ENCODE data around the gene FOSL2. TPM values are rescaled to one million over a fixed set of nuclear protein-coding genes. Genes with fewer than 3 reads are reported as not detected.

FOSL2 gene
- total RNA-seq, 1 donor from 2014 or later = 74.9 TPM

DNA sequence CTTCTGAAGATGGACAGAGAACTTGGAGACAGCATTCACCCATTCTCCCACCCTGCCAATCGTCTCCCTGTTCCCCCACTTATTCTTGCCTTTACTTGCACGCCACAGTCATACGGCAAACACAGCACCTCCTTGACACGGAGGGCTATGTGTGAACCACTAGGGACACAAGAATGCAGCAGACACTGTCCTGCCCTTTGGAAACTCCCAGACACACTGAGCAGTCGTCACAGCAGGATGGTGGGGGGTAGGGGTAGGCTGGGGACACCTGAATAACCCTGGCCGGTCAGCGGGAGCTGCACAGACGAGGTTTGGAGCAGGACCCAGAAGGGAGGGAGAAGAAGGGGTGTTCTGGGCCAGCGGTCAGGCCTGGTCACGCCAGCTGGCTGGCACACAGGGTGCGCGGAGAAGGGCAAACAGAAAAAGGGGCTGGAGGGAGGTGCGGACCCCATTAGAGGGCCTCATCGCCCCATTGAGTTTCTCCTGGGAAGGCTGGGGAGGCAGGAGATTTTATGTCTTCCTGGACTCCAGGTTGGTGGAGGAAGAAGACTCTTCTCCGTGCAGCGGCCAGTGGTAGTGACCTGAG is 40.0 kb upstream of the FOSL2 start:
- TF ChIP-seq, protein P1, sequence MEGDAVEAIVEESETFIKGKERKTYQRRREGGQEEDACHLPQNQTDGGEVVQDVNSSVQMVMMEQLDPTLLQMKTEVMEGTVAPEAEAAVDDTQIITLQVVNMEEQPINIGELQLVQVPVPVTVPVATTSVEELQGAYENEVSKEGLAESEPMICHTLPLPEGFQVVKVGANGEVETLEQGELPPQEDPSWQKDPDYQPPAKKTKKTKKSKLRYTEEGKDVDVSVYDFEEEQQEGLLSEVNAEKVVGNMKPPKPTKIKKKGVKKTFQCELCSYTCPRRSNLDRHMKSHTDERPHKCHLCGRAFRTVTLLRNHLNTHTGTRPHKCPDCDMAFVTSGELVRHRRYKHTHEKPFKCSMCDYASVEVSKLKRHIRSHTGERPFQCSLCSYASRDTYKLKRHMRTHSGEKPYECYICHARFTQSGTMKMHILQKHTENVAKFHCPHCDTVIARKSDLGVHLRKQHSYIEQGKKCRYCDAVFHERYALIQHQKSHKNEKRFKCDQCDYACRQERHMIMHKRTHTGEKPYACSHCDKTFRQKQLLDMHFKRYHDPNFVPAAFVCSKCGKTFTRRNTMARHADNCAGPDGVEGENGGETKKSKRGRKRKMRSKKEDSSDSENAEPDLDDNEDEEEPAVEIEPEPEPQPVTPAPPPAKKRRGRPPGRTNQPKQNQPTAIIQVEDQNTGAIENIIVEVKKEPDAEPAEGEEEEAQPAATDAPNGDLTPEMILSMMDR (IDR thresholded peaks at IDR 0.05) = no peak
- H3K36me3 ChIP-seq = no peaks in the 10 kb centered on the region
- no peaks in the 10 kb centered on the region for H3K9me3 ChIP-seq
- no peaks in the 10 kb centered on the region for H3K27me3 ChIP-seq (ENCODE audit: low read depth)
- no peak overlapping the region for H3K27ac ChIP-seq
- intact Hi-C loops (cut with DNase I) = no loop called here
- H3K4me3 ChIP-seq = no peak overlapping the region
- DNase-seq = peak; percentile 30
- peaks cover 31% of the 10 kb centered on the region for H3K4me1 ChIP-seq
- ATAC-seq = no peak

DNA sequence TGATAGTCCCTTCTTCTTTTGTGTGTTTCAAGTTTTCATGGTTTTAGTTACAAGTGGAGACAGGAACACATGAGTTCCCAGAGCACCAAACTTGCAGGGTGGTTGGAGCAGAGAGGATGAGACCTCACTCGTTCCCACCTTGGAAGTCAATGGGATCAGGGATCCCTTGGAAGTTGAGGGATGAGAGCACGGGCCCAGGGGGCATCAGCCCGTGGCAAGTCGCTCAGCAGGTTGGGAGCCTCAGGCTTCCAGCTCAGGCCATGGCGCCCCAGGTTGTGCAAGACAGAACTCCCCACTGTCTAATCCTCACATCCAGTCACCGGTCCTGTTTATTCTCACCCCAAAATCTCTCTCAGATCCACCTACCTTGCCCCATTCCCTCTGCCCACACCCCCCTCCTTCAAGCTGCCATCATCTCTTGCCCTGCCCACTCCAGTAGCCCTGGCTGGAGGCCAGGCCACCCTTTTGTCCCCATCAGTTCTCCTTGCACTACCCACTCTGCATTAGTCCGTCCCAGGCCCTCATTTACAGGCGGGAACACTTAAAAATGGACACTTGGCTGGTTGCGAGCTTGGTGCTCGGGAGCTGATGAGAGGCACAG is 37.6 kb upstream of the FOSL2 start:
- intact Hi-C loops (cut with DNase I) = no loop called here
- ATAC-seq = no peak
- H3K4me3 ChIP-seq = no peak overlapping the region
- H3K27me3 ChIP-seq (ENCODE audit: low read depth) = no peaks in the 10 kb centered on the region
- DNase-seq = peak; percentile 33
- H3K36me3 ChIP-seq = no peaks in the 10 kb centered on the region
- H3K4me1 ChIP-seq = peaks cover 36% of the 10 kb centered on the region
- H3K9me3 ChIP-seq = no peaks in the 10 kb centered on the region
- TF ChIP-seq, protein P1 (IDR thresholded peaks at IDR 0.05) = no peak
- H3K27ac ChIP-seq = peak overlapping the region; percentile 69

DNA sequence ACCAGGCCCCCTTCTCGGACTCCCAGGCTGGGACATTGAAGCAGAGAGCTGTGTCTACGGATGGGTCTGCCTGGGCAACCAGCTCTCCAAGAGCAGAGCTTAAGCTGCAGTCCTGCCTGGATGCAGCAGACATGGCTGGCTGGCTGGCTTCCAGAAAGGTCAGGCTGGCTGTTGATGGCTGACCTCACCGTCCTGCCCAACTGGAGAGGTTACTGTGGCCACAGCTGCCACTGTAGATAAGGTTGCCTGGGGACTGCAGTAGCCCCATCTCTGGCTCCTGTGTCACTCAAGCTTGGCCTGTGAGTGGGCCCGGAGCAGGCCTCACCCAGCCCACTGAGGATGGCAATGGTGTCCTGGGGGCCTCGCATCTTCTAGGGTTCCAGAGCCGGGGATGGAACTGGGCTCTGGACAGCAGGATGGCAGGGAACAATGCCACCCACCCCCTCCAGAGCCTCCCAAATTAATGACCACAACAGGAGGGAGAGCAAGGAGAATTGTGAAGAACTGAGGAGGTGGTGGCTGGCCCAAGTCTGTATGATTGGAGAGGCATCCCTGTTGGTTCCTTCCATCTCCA is 37.0 kb upstream of the FOSL2 start:
- Histone ChIP-seq H3K4me1 (peaks cover 42% of the 10 kb centered on the region), H3K9me3 (no peaks in the 10 kb centered on the region), H3K36me3 (no peaks in the 10 kb centered on the region), H3K4me3 (no peak overlapping the region), H3K27ac (peak overlapping the region; percentile 69), H3K27me3 (ENCODE audit: low read depth) (no peaks in the 10 kb centered on the region)
- peak; percentile 6 to 8 for ATAC-seq
- intact Hi-C loops (cut with DNase I) = no loop called here
- DNase-seq = peak; percentile 60
- TF ChIP-seq, protein P1 (IDR thresholded peaks at IDR 0.05) = no peak

DNA sequence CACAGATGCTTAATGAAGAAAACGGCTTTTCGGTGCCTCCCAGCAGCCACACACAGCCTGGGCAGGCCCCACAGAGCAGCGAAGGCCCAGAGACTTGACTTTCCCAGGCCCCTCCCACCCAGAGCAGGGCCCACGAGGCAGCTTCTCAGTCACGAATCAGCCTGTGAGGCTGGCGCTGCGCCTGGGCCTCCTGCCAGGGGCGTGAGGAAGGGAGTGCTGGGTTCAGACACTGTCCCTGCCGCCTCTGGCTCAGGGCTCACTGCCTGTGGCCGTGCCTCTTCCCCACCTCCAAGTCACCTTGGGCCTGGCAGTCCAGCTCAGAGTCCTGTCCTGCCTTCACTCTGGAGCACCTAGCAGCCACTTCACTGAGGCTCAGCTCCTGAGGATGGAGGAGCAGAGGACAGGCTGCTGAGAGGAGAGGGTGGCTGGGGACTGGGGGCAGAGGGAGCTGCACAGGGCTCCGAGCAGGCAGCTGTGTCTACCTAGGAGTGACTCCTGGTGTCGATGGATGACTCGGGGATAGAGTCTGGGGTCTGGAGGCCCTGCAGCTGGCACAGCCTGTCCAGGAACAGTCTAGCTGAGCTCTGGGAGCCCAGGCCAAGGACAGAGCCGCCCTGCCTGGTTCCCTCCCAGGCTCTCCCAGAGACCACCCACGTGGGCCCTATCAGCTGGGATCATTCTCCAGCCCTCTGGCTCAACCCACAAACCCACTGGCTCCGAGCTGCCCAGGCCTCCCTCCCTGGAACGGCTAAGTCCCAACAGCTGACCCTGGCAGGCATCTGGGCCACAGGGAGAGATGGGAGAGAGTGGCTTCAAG is 36.4 kb upstream of the FOSL2 start:
- Histone ChIP-seq H3K27ac (peak overlapping the region; percentile 69), H3K4me3 (no peak overlapping the region), H3K9me3 (no peaks in the 10 kb centered on the region), H3K27me3 (ENCODE audit: low read depth) (no peaks in the 10 kb centered on the region), H3K36me3 (no peaks in the 10 kb centered on the region), H3K4me1 (peaks cover 43% of the 10 kb centered on the region)
- peak; percentile 78 for DNase-seq
- TF ChIP-seq, protein P1 (IDR thresholded peaks at IDR 0.05) = no peak
- peak; percentile 68 to 73 for ATAC-seq
- intact Hi-C loops (cut with DNase I) = no loop called here

DNA sequence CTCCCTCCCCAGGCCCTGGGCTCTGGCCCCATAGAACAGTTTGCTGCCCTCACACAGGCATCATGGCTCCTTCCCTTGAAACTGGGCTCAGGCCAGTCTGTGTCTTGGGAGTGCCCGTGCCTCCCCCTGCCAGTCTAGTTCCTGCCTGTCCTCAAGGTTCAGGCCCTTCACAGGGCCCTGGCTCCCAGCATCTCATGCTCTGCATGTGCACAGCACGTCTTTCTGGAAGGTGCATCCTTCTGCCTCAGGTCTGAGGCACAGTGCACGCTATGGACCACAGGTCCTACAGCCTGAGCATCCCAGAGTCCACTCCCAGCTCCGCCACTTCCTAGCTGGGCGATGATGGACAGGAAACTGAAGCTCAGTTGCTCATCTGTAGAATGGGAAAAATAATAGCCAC is 35.6 kb upstream of the FOSL2 start:
- no peaks in the 10 kb centered on the region for H3K27me3 ChIP-seq (ENCODE audit: low read depth)
- no peaks in the 10 kb centered on the region for H3K36me3 ChIP-seq
- no peaks in the 10 kb centered on the region for H3K9me3 ChIP-seq
- peak overlapping the region; percentile 69 for H3K27ac ChIP-seq
- TF ChIP-seq, protein P1 (IDR thresholded peaks at IDR 0.05) = no peak
- H3K4me3 ChIP-seq = no peak overlapping the region
- DNase-seq (no peak), ATAC-seq (no peak)
- intact Hi-C loops (cut with DNase I) = no loop called here
- H3K4me1 ChIP-seq = peaks cover 43% of the 10 kb centered on the region

Data from lower lobe of right lung (tissue), 2 donors.